Measurements from ENCODE around the gene CKB. TPM values are rescaled to one million over a fixed set of nuclear protein-coding genes. Genes with fewer than 3 reads are reported as not detected.
"Not testable (repeated sequence)": the region's sequence is repeated elsewhere in the genome, so short reads cannot be mapped to it uniquely, and the experiment has no call there.

Gene CKB
- total and polyA plus RNA-seq, 4 donors, result 46.6 to 109 (median 84.7) TPM

- H3K36me3 ChIP-seq (ENCODE audit: control insufficient read depth in 1 of 2, insufficient read depth in 2 of 2, low read length in 1 of 2); H3K27me3 ChIP-seq (ENCODE audit: control insufficient read depth in 1 of 2, insufficient read depth in 2 of 2, low read length in 1 of 2); ATAC-seq (ENCODE audit: low FRiP score); intact Hi-C loops (cut with DNase I); H3K4me3 ChIP-seq (ENCODE audit: low read length in 2 of 2); H3K4me1 ChIP-seq (ENCODE audit: control insufficient read depth in 1 of 2, insufficient read depth in 2 of 2, low read length in 2 of 2); H3K9me3 ChIP-seq (ENCODE audit: control insufficient read depth, low read length): not testable (repeated sequence)
- peak; percentile 22 to 35 for DNase-seq
- H3K27ac ChIP-seq (ENCODE audit: low read depth in 1 of 2, low read length in 2 of 2), result peak overlapping the region; percentile 46 to 92
- 92 to 96% methylated on average over 6 to 8 of the region's 8 CpGs for WGBS, 2 donors
These were observed 10.4 kb downstream of the CKB start for GRCh38 chr14:103512180-103512579.

DNA sequence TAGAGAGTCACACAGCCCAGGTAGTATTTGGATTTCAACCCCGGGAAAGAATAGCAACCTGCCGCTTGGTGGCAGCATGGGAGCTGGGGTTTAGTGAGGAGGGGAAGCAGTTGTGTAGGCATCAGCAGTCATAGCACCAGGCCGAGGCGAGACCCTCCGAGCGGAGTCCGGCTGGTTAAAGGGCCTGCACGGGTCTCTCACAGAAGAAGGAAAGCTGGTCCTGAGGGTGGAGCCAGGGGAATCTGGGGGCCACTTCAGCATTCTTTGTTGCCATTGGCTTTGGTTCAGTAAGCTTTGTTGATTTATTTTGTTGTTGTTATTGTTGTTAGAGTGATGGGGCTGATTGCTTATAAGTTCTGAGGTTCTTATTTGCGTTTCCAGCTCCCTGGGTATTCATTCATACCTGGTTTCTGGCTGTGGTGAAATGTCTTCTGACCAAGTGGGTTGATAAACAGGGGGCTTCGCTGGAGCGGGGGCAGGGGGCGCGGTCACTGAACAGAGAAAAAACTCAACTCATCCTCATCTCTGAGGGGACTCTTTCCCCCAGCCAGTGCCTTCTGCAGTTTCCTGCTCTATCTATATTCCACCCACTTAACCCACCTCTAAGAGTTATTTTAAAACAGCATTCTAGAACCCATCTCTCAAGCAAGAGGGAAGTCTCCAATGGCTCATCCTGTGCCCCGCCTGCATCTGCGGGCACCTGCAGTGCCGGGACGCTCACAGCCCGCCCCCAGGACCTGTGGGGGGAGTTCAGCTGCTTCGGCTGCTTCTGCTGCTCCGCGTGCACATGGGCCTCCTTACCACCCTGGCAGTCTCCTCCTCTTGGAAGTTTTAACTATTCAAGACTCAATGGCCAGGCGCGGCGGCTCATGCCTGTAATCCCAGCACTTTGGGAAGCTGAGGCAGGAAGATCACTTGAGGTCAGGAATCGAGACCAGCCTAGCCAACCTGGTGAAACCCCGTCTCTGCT lies 11.6 kb downstream of the CKB start:
- H3K36me3 ChIP-seq (ENCODE audit: control insufficient read depth in 1 of 2, insufficient read depth in 2 of 2, low read length in 1 of 2), result peaks cover 0 to 2% of the 10 kb centered on the region in 2 donors
- H3K4me1 ChIP-seq (ENCODE audit: control insufficient read depth in 1 of 2, insufficient read depth in 2 of 2, low read length in 2 of 2), result no peaks in the 10 kb centered on the region
- intact Hi-C loops (cut with DNase I), result no loop called here
- no peak overlapping the region for H3K4me3 ChIP-seq (ENCODE audit: low read length in 2 of 2)
- no peaks in the 10 kb centered on the region for H3K9me3 ChIP-seq (ENCODE audit: control insufficient read depth, low read length)
- no peaks in the 10 kb centered on the region for H3K27me3 ChIP-seq (ENCODE audit: control insufficient read depth in 1 of 2, insufficient read depth in 2 of 2, low read length in 1 of 2)
- ATAC-seq (ENCODE audit: low FRiP score), result no peak
- no peak overlapping the region for H3K27ac ChIP-seq (ENCODE audit: low read depth in 1 of 2, low read length in 2 of 2)
- DNase-seq, result peak in 1 of 2 donors; percentile 34
- 83 to 87% methylated on average over 26 of the region's 26 CpGs for WGBS, 2 donors

- intact Hi-C loops (cut with DNase I), result no loop called here
- Histone ChIP-seq H3K4me1 (ENCODE audit: control insufficient read depth in 1 of 2, insufficient read depth in 2 of 2, low read length in 2 of 2) (no peaks in the 10 kb centered on the region), H3K36me3 (ENCODE audit: control insufficient read depth in 1 of 2, insufficient read depth in 2 of 2, low read length in 1 of 2) (peaks cover 2% of the 10 kb centered on the region in 2 donors), H3K27ac (ENCODE audit: low read depth in 1 of 2, low read length in 2 of 2) (no peak overlapping the region), H3K9me3 (ENCODE audit: control insufficient read depth, low read length) (no peaks in the 10 kb centered on the region), H3K27me3 (ENCODE audit: control insufficient read depth in 1 of 2, insufficient read depth in 2 of 2, low read length in 1 of 2) (no peaks in the 10 kb centered on the region), H3K4me3 (ENCODE audit: low read length in 2 of 2) (no peak overlapping the region)
- 84% methylated on average over 11 of the region's 11 CpGs for WGBS, 2 donors
- no peak for ATAC-seq (ENCODE audit: low FRiP score)
- peak in 1 of 2 donors; percentile 12 for DNase-seq
These were observed 12.5 kb downstream of the CKB start for GRCh38 chr14:103509864-103510723.

GRCh38 chr14:103508521-103509329 lies 13.9 kb downstream of the CKB start:
- DNase-seq, result peak; percentile 9 to 57
- 81 to 88% methylated on average over 16 of the region's 16 CpGs for WGBS, 2 donors
- H3K4me3 ChIP-seq (ENCODE audit: low read length in 2 of 2), result no peak overlapping the region
- H3K4me1 ChIP-seq (ENCODE audit: control insufficient read depth in 1 of 2, insufficient read depth in 2 of 2, low read length in 2 of 2), result no peaks in the 10 kb centered on the region
- no peak overlapping the region for H3K27ac ChIP-seq (ENCODE audit: low read depth in 1 of 2, low read length in 2 of 2)
- no peaks in the 10 kb centered on the region for H3K27me3 ChIP-seq (ENCODE audit: control insufficient read depth in 1 of 2, insufficient read depth in 2 of 2, low read length in 1 of 2)
- intact Hi-C loops (cut with DNase I), result no loop called here
- H3K36me3 ChIP-seq (ENCODE audit: control insufficient read depth in 1 of 2, insufficient read depth in 2 of 2, low read length in 1 of 2), result peaks cover 3 to 5% of the 10 kb centered on the region in 2 donors
- ATAC-seq (ENCODE audit: low FRiP score), result no peak
- H3K9me3 ChIP-seq (ENCODE audit: control insufficient read depth, low read length), result no peaks in the 10 kb centered on the region

- DNase-seq, result no peak
- Histone ChIP-seq H3K27me3 (ENCODE audit: control insufficient read depth in 1 of 2, insufficient read depth in 2 of 2, low read length in 1 of 2) (no peaks in the 10 kb centered on the region), H3K36me3 (ENCODE audit: control insufficient read depth in 1 of 2, insufficient read depth in 2 of 2, low read length in 1 of 2) (peaks cover 3 to 7% of the 10 kb centered on the region in 2 donors), H3K27ac (ENCODE audit: low read depth in 1 of 2, low read length in 2 of 2) (no peak overlapping the region), H3K4me3 (ENCODE audit: low read length in 2 of 2) (no peak overlapping the region), H3K9me3 (ENCODE audit: control insufficient read depth, low read length) (no peaks in the 10 kb centered on the region), H3K4me1 (ENCODE audit: control insufficient read depth in 1 of 2, insufficient read depth in 2 of 2, low read length in 2 of 2) (no peaks in the 10 kb centered on the region)
- intact Hi-C loops (cut with DNase I), result no loop called here
- WGBS, 2 donors, result 84 to 88% methylated on average over 3 of the region's 3 CpGs
- ATAC-seq (ENCODE audit: low FRiP score), result no peak
These were observed 14.9 kb downstream of the CKB start for GRCh38 chr14:103507751-103508150.

- peaks cover 7 to 8% of the 10 kb centered on the region in 2 donors for H3K36me3 ChIP-seq (ENCODE audit: control insufficient read depth in 1 of 2, insufficient read depth in 2 of 2, low read length in 1 of 2)
- DNase-seq, result no peak
- no peak overlapping the region for H3K27ac ChIP-seq (ENCODE audit: low read depth in 1 of 2, low read length in 2 of 2)
- intact Hi-C loops (cut with DNase I), result loop anchor here in 1 of 2 donors (5.0 kb wide), 1 partner anchor 42 kb away; no protein-coding TSS in a partner anchor
- H3K27me3 ChIP-seq (ENCODE audit: control insufficient read depth in 1 of 2, insufficient read depth in 2 of 2, low read length in 1 of 2), result no peaks in the 10 kb centered on the region
- H3K4me1 ChIP-seq (ENCODE audit: control insufficient read depth in 1 of 2, insufficient read depth in 2 of 2, low read length in 2 of 2), result no peaks in the 10 kb centered on the region
- ATAC-seq (ENCODE audit: low FRiP score), result no peak
- 79 to 81% methylated on average over 8 of the region's 8 CpGs for WGBS, 2 donors
- no peak overlapping the region for H3K4me3 ChIP-seq (ENCODE audit: low read length in 2 of 2)
- H3K9me3 ChIP-seq (ENCODE audit: control insufficient read depth, low read length), result no peaks in the 10 kb centered on the region
These were observed 17.6 kb downstream of the CKB start for GRCh38 chr14:103504991-103505565.

DNA sequence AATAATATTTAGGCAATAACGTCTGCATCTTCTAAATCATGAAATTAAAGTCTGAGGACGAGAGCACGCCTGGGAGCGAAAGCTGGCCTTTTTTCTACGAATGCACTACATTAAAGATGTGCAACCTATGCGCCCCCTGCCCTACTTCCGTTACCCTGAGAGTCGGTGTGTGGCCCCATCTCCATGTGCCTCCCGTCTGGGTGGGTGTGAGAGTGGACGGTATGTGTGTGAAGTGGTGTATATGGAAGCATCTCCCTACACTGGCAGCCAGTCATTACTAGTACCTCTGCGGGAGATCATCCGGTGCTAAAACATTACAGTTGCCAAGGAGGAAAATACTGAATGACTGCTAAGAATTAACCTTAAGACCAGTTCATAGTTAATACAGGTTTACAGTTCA lies 19.3 kb downstream of the CKB start:
- Histone ChIP-seq H3K9me3 (ENCODE audit: control insufficient read depth, low read length) (no peaks in the 10 kb centered on the region), H3K36me3 (ENCODE audit: control insufficient read depth in 1 of 2, insufficient read depth in 2 of 2, low read length in 1 of 2) (peaks cover 7 to 8% of the 10 kb centered on the region in 2 donors)
- DNase-seq, result no peak

DNA sequence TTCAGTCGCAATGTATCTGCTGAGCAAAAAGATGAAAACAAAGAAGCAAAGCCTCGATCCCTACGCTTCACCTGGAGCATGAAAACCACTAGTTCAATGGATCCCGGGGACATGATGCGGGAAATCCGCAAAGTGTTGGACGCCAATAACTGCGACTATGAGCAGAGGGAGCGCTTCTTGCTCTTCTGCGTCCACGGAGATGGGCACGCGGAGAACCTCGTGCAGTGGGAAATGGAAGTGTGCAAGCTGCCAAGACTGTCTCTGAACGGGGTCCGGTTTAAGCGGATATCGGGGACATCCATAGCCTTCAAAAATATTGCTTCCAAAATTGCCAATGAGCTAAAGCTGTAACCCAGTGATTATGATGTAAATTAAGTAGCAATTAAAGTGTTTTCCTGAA lies 19.8 kb downstream of the CKB start:
- intact Hi-C loops (cut with DNase I), result loop anchor here in 1 of 2 donors (5.0 kb wide), 1 partner anchor 44 kb away; no protein-coding TSS in a partner anchor
- Histone ChIP-seq H3K36me3 (ENCODE audit: control insufficient read depth in 1 of 2, insufficient read depth in 2 of 2, low read length in 1 of 2) (peaks cover 6 to 8% of the 10 kb centered on the region in 2 donors), H3K9me3 (ENCODE audit: control insufficient read depth, low read length) (no peaks in the 10 kb centered on the region), H3K4me1 (ENCODE audit: control insufficient read depth in 1 of 2, insufficient read depth in 2 of 2, low read length in 2 of 2) (no peaks in the 10 kb centered on the region), H3K4me3 (ENCODE audit: low read length in 2 of 2) (no peak overlapping the region), H3K27ac (ENCODE audit: low read depth in 1 of 2, low read length in 2 of 2) (no peak overlapping the region), H3K27me3 (ENCODE audit: control insufficient read depth in 1 of 2, insufficient read depth in 2 of 2, low read length in 1 of 2) (no peaks in the 10 kb centered on the region)
- DNase-seq (no peak), ATAC-seq (ENCODE audit: low FRiP score) (no peak)
- WGBS, 2 donors, result 93 to 95% methylated on average over 18 of the region's 18 CpGs

More for the DNA sequence above, 19.3 kb downstream of the CKB start:
- H3K4me3 ChIP-seq (ENCODE audit: low read length in 2 of 2), result no peak overlapping the region
- no peak for ATAC-seq (ENCODE audit: low FRiP score)
- no peaks in the 10 kb centered on the region for H3K4me1 ChIP-seq (ENCODE audit: control insufficient read depth in 1 of 2, insufficient read depth in 2 of 2, low read length in 2 of 2)
- intact Hi-C loops (cut with DNase I), result loop anchor here in 1 of 2 donors (5.0 kb wide), 1 partner anchor 44 kb away; no protein-coding TSS in a partner anchor
- H3K27me3 ChIP-seq (ENCODE audit: control insufficient read depth in 1 of 2, insufficient read depth in 2 of 2, low read length in 1 of 2), result no peaks in the 10 kb centered on the region
- WGBS, 2 donors, result 89 to 91% methylated on average over 12 of the region's 12 CpGs
- no peak overlapping the region for H3K27ac ChIP-seq (ENCODE audit: low read depth in 1 of 2, low read length in 2 of 2)
